Measurements from ENCODE around the gene RBM47.
A peak's percentile ranks its signal among the peaks of the same experiment; 100 is the strongest.
"Not testable (repeated sequence)": the region's sequence is repeated elsewhere in the genome, so short reads cannot be mapped to it uniquely, and the experiment has no call there.

The RBM47 gene

GRCh38 chr4:40561543-40562177, 68.0 kb downstream of the RBM47 start:
- not testable (repeated sequence) for H3K9me3 Mint-ChIP-seq; H3K4me3 Mint-ChIP-seq; DNase-seq; H3K27ac Mint-ChIP-seq; ATAC-seq (replicated peaks); H3K36me3 Mint-ChIP-seq (ENCODE audit: insufficient read depth); H3K4me1 Mint-ChIP-seq (ENCODE audit: low read depth in 2 of 2)
- H3K27me3 Mint-ChIP-seq = peaks cover 18 to 20% of the 10 kb centered on the region in 2 donors

- ATAC-seq (replicated peaks) (no peak), DNase-seq (no peak)
- Mint-ChIP-seq H3K27me3 (peaks cover 12 to 18% of the 10 kb centered on the region in 2 donors), H3K36me3 (ENCODE audit: insufficient read depth) (peaks cover 2% of the 10 kb centered on the region), H3K27ac (no peak overlapping the region), H3K9me3 (no peaks in the 10 kb centered on the region), H3K4me3 (no peak overlapping the region), H3K4me1 (ENCODE audit: low read depth in 2 of 2) (peaks cover 0 to 3% of the 10 kb centered on the region in 2 donors)
Observed at GRCh38 chr4:40559585-40560465, 69.8 kb downstream of the RBM47 start.

GRCh38 chr4:40557736-40558135, 71.9 kb downstream of the RBM47 start:
- Mint-ChIP-seq H3K36me3 (ENCODE audit: insufficient read depth) (peaks cover 2% of the 10 kb centered on the region), H3K4me1 (ENCODE audit: low read depth in 2 of 2) (no peaks in the 10 kb centered on the region), H3K27ac (no peak overlapping the region), H3K9me3 (no peaks in the 10 kb centered on the region), H3K27me3 (peaks cover 12 to 18% of the 10 kb centered on the region in 2 donors), H3K4me3 (no peak overlapping the region)
- ATAC-seq (replicated peaks) (no peak), DNase-seq (no peak)

- no peak for DNase-seq
- H3K27ac Mint-ChIP-seq = peak overlapping the region in 1 of 2 donors; percentile 29
Observed at GRCh38 chr4:40555176-40555900, 74.3 kb downstream of the RBM47 start.

GRCh38 chr4:40554641-40555040, 75.0 kb downstream of the RBM47 start:
- not testable (repeated sequence) for DNase-seq; ATAC-seq (replicated peaks); H3K36me3 Mint-ChIP-seq (ENCODE audit: insufficient read depth); H3K27me3 Mint-ChIP-seq; H3K9me3 Mint-ChIP-seq; H3K4me1 Mint-ChIP-seq (ENCODE audit: low read depth in 2 of 2)
- Mint-ChIP-seq H3K4me3 (peak overlapping the region in 1 of 2 donors; percentile 28), H3K27ac (peak overlapping the region in 1 of 2 donors; percentile 29)

More at GRCh38 chr4:40555176-40555900, 74.3 kb downstream of the RBM47 start:
- H3K36me3 Mint-ChIP-seq (ENCODE audit: insufficient read depth) = peaks cover 2% of the 10 kb centered on the region
- no peaks in the 10 kb centered on the region for H3K9me3 Mint-ChIP-seq
- H3K27me3 Mint-ChIP-seq = peaks cover 2 to 6% of the 10 kb centered on the region in 2 donors
- ATAC-seq (replicated peaks) = no peak
- no peak overlapping the region for H3K4me3 Mint-ChIP-seq
- peaks cover 6 to 7% of the 10 kb centered on the region in 2 donors for H3K4me1 Mint-ChIP-seq (ENCODE audit: low read depth in 2 of 2)

- no peaks in the 10 kb centered on the region for H3K27me3 Mint-ChIP-seq
- peaks cover 6 to 7% of the 10 kb centered on the region in 2 donors for H3K4me1 Mint-ChIP-seq (ENCODE audit: low read depth in 2 of 2)
- no peak overlapping the region for H3K27ac Mint-ChIP-seq
- no peak for ATAC-seq (replicated peaks)
- no peaks in the 10 kb centered on the region for H3K9me3 Mint-ChIP-seq
- no peak for DNase-seq
- no peak overlapping the region for H3K4me3 Mint-ChIP-seq
- H3K36me3 Mint-ChIP-seq (ENCODE audit: insufficient read depth) = peaks cover 2% of the 10 kb centered on the region
Observed at GRCh38 chr4:40553995-40554394, 75.7 kb downstream of the RBM47 start.

GRCh38 chr4:40552536-40552935, 77.1 kb downstream of the RBM47 start:
- no peak for DNase-seq
- H3K4me1 Mint-ChIP-seq (ENCODE audit: low read depth in 2 of 2) = peaks cover 6 to 7% of the 10 kb centered on the region in 2 donors
- no peak overlapping the region for H3K4me3 Mint-ChIP-seq
- no peaks in the 10 kb centered on the region for H3K9me3 Mint-ChIP-seq
- no peak overlapping the region for H3K27ac Mint-ChIP-seq
- H3K36me3 Mint-ChIP-seq (ENCODE audit: insufficient read depth) = peaks cover 2% of the 10 kb centered on the region
- no peak for ATAC-seq (replicated peaks)
- peaks cover 0 to 4% of the 10 kb centered on the region in 2 donors for H3K27me3 Mint-ChIP-seq

GRCh38 chr4:40551568-40552136, 78.0 kb downstream of the RBM47 start:
- H3K36me3 Mint-ChIP-seq (ENCODE audit: insufficient read depth); DNase-seq; H3K9me3 Mint-ChIP-seq; H3K4me1 Mint-ChIP-seq (ENCODE audit: low read depth in 2 of 2); H3K27me3 Mint-ChIP-seq; ATAC-seq (replicated peaks): not testable (repeated sequence)
- peak overlapping the region; percentile 82 to 93 for H3K27ac Mint-ChIP-seq
- peak overlapping the region; percentile 63 to 67 for H3K4me3 Mint-ChIP-seq

GRCh38 chr4:40550948-40551462, 78.7 kb downstream of the RBM47 start:
- H3K4me1 Mint-ChIP-seq (ENCODE audit: low read depth in 2 of 2) = peaks cover 6 to 7% of the 10 kb centered on the region in 2 donors
- DNase-seq (peak in 2 of 3 experiments; percentile 1), ATAC-seq (replicated peaks) (peak; percentile 74)
- H3K9me3 Mint-ChIP-seq = no peaks in the 10 kb centered on the region
- H3K27ac Mint-ChIP-seq = peak overlapping the region; percentile 82 to 93
- no peaks in the 10 kb centered on the region for H3K36me3 Mint-ChIP-seq (ENCODE audit: insufficient read depth)
- H3K27me3 Mint-ChIP-seq = peaks cover 0 to 4% of the 10 kb centered on the region in 2 donors
- H3K4me3 Mint-ChIP-seq = peak overlapping the region; percentile 63 to 67

- no peak for ATAC-seq (replicated peaks)
- Mint-ChIP-seq H3K4me1 (ENCODE audit: low read depth in 2 of 2) (peaks cover 6 to 7% of the 10 kb centered on the region in 2 donors), H3K9me3 (no peaks in the 10 kb centered on the region), H3K4me3 (no peak overlapping the region), H3K27me3 (peaks cover 0 to 4% of the 10 kb centered on the region in 2 donors), H3K27ac (peak overlapping the region in 1 of 2 donors; percentile 93), H3K36me3 (ENCODE audit: insufficient read depth) (no peaks in the 10 kb centered on the region)
- DNase-seq = no peak
Observed at GRCh38 chr4:40550196-40550595, 79.5 kb downstream of the RBM47 start.

GRCh38 chr4:40548256-40548655, 81.4 kb downstream of the RBM47 start:
- ATAC-seq (replicated peaks) = no peak
- Mint-ChIP-seq H3K4me1 (ENCODE audit: low read depth in 2 of 2) (peaks cover 6 to 7% of the 10 kb centered on the region in 2 donors), H3K4me3 (no peak overlapping the region), H3K36me3 (ENCODE audit: insufficient read depth) (no peaks in the 10 kb centered on the region), H3K9me3 (no peaks in the 10 kb centered on the region), H3K27ac (no peak overlapping the region), H3K27me3 (peaks cover 0 to 4% of the 10 kb centered on the region in 2 donors)
- no peak for DNase-seq

GRCh38 chr4:40547789-40548132, 81.9 kb downstream of the RBM47 start:
- Mint-ChIP-seq H3K9me3 (no peaks in the 10 kb centered on the region), H3K27me3 (peaks cover 0 to 4% of the 10 kb centered on the region in 2 donors), H3K27ac (no peak overlapping the region), H3K4me1 (ENCODE audit: low read depth in 2 of 2) (peaks cover 6 to 7% of the 10 kb centered on the region in 2 donors), H3K36me3 (ENCODE audit: insufficient read depth) (no peaks in the 10 kb centered on the region), H3K4me3 (no peak overlapping the region)
- no peak for DNase-seq
- no peak for ATAC-seq (replicated peaks)

All from effector memory CD8-positive, alpha-beta T cell (primary cell).